ENCODE results near the gene FAM50A. TPM values are rescaled to one million over a fixed set of nuclear protein-coding genes. Genes with fewer than 3 reads are reported as not detected.

Gene FAM50A
- total RNA-seq, 1 donor from 2014 or later = 21.2 TPM

Small RNA genes lying within 50 kb of the gene (small RNA-seq; reads per million reads assigned to genes)
- 0.10 reads per million for gene MIR6858
- gene RN7SL697P = not detected
- gene SNORA70 = not detected

Other genes starting within 250 kb of the FAM50A start
- not detected for gene OPN1MW2, start 224.4 kb upstream of the FAM50A start, total RNA-seq
- not detected for gene OPN1MW3, start 186.6 kb upstream of the FAM50A start, total RNA-seq
- gene TEX28, start 149.0 kb upstream of the FAM50A start, total RNA-seq = not detected
- 1.6 TPM for gene TKTL1, start 148.3 kb upstream of the FAM50A start, total RNA-seq
- 66.9 TPM for gene FLNA, start 69.5 kb upstream of the FAM50A start, total RNA-seq
- gene EMD, start 64.8 kb upstream of the FAM50A start, total RNA-seq = 13.9 TPM
- gene RPL10, start 45.8 kb upstream of the FAM50A start, total RNA-seq = 2,273 TPM
- 4.5 TPM for gene DNASE1L1, start 34.9 kb upstream of the FAM50A start, total RNA-seq
- gene TAFAZZIN, start 32.6 kb upstream of the FAM50A start, total RNA-seq = 11.0 TPM
- 50.1 TPM for gene ATP6AP1, start 15.5 kb upstream of the FAM50A start, total RNA-seq
- 240 TPM for gene GDI1, start 7.0 kb upstream of the FAM50A start, total RNA-seq
- gene PLXNA3, start 14.1 kb downstream of the FAM50A start, total RNA-seq = 14.7 TPM
- 13.5 TPM for gene LAGE3, start 35.1 kb downstream of the FAM50A start, total RNA-seq
- gene UBL4A, start 42.5 kb downstream of the FAM50A start, total RNA-seq = 39.1 TPM
- gene SLC10A3, start 46.5 kb downstream of the FAM50A start, total RNA-seq = 2.4 TPM
- gene FAM3A, start 72.1 kb downstream of the FAM50A start, total RNA-seq = 9.8 TPM
- gene G6PD, start 102.7 kb downstream of the FAM50A start, total RNA-seq = 16.3 TPM
- gene IKBKG, start 103.5 kb downstream of the FAM50A start, total RNA-seq = 4.1 TPM
- not detected for gene CTAG1A, start 141.0 kb downstream of the FAM50A start, total RNA-seq
- gene CTAG1B, start 175.1 kb downstream of the FAM50A start, total RNA-seq = not detected
- not detected for gene CTAG2, start 209.4 kb downstream of the FAM50A start, total RNA-seq

All from frontal cortex (tissue), 1 donor.